ENCODE data around the gene LTO1. TPM values are rescaled to one million over a fixed set of nuclear protein-coding genes. Genes with fewer than 3 reads are reported as not detected.

Gene LTO1
- total and polyA plus RNA-seq, 8 donors, result 18.0 to 45.3 (median 28.7) TPM

DNA sequence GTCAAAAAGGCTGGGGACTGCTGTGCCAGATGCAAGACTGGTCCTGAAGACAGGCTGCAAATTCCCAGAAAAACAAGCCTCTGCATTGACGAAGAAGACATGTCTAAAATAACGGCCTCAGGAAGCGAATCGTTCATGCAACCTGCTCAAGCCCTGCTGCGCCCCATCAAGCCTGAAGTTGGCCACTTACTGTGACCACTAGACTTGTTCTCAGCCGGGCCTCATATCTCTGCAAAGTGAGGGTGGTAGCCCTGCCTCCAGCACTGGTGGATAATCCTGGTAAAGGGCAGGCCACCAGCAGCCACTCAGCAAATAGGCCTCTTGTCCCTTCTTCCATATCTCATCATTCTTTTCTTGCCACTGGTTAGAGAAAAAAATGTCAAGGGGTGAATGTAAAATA is 11.8 kb downstream of the LTO1 start:
- H3K27ac ChIP-seq, result no peak overlapping the region
- DNase-seq, result peak in 1 of 4 donors; percentile 19
- no peak for ATAC-seq
- intact Hi-C loops (cut with DNase I), result no loop called here
- no peaks in the 10 kb centered on the region for H3K27me3 ChIP-seq
- TF ChIP-seq, protein P1, sequence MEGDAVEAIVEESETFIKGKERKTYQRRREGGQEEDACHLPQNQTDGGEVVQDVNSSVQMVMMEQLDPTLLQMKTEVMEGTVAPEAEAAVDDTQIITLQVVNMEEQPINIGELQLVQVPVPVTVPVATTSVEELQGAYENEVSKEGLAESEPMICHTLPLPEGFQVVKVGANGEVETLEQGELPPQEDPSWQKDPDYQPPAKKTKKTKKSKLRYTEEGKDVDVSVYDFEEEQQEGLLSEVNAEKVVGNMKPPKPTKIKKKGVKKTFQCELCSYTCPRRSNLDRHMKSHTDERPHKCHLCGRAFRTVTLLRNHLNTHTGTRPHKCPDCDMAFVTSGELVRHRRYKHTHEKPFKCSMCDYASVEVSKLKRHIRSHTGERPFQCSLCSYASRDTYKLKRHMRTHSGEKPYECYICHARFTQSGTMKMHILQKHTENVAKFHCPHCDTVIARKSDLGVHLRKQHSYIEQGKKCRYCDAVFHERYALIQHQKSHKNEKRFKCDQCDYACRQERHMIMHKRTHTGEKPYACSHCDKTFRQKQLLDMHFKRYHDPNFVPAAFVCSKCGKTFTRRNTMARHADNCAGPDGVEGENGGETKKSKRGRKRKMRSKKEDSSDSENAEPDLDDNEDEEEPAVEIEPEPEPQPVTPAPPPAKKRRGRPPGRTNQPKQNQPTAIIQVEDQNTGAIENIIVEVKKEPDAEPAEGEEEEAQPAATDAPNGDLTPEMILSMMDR (IDR thresholded peaks at IDR 0.05), result no peak
- H3K4me3 ChIP-seq, result no peak overlapping the region
- H3K4me1 ChIP-seq, result no peaks in the 10 kb centered on the region
- no peaks in the 10 kb centered on the region for H3K9me3 ChIP-seq
- peaks cover 0 to 51% of the 10 kb centered on the region in 2 donors for H3K36me3 ChIP-seq

- TF ChIP-seq, protein P1 (IDR thresholded peaks at IDR 0.05), result no peak
- peaks cover 0 to 49% of the 10 kb centered on the region in 2 donors for H3K36me3 ChIP-seq
- no peak for ATAC-seq
- DNase-seq, result peak in 1 of 4 donors; percentile 47
- intact Hi-C loops (cut with DNase I), result no loop called here
- no peaks in the 10 kb centered on the region for H3K27me3 ChIP-seq
- H3K27ac ChIP-seq, result no peak overlapping the region
- no peaks in the 10 kb centered on the region for H3K9me3 ChIP-seq
- H3K4me3 ChIP-seq, result no peak overlapping the region
- H3K4me1 ChIP-seq, result no peaks in the 10 kb centered on the region
These were observed 12.3 kb downstream of the LTO1 start for GRCh38 chr11:69662806-69663205.

DNA sequence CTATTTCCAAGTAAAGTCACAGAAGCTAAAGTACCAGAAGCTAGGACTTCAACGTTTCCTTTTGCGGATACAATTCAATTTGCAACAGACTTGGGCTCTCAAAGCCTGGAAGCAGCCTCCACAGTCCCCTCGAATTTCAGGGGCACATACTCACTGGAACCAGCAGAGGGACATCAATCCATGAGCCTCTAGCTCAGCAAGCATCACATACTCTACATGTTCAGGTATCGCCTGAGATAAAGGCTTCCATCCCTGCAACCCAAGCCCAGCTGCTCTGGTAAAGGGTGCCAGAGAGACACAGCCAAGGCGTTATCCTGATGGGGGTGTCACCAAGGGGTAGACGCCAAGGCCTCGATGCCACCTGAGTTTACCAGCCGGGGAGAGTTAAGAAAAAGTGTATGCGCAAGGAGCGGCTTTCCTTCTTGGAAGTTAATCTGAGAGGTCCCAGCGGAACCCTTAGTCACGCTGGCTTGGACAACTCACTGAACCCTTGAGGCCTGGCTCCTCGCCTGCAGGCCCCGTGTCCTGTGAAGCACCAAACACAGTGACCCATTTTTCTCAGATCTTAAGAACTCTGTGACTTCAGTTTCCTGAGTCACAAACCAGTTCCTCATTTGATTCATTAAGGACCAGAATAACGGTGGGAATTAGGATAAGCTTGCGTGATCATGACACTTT is 13.0 kb downstream of the LTO1 start:
- no peaks in the 10 kb centered on the region for H3K9me3 ChIP-seq
- DNase-seq, result peak in 1 of 4 donors; percentile 27
- ATAC-seq, result no peak
- peaks cover 0 to 43% of the 10 kb centered on the region in 2 donors for H3K36me3 ChIP-seq
- TF ChIP-seq, protein P1 (IDR thresholded peaks at IDR 0.05), result no peak
- H3K27ac ChIP-seq, result no peak overlapping the region
- no peaks in the 10 kb centered on the region for H3K4me1 ChIP-seq
- no peak overlapping the region for H3K4me3 ChIP-seq
- no peaks in the 10 kb centered on the region for H3K27me3 ChIP-seq
- intact Hi-C loops (cut with DNase I), result no loop called here

DNA sequence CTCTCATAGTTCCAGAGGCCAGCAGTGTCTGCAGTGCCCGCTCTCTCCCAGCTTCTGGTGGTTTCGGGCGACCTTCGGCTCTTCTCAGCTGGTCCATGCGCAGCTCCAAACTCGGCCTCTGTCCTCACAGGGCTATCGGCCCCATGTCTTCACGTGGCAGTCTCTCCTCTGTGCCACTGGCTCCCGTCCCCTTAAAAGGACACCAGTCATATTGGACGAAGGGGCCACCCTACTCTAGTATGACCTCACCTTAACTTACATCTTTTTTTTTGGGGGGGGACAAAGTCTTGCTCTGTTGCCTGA is 13.8 kb downstream of the LTO1 start:
- intact Hi-C loops (cut with DNase I), result no loop called here
- Histone ChIP-seq H3K27me3 (no peaks in the 10 kb centered on the region), H3K27ac (no peak overlapping the region), H3K4me3 (no peak overlapping the region), H3K4me1 (no peaks in the 10 kb centered on the region), H3K9me3 (no peaks in the 10 kb centered on the region), H3K36me3 (peaks cover 0 to 35% of the 10 kb centered on the region in 2 donors)
- peak in 1 of 4 donors; percentile 34 for DNase-seq
- no peak for ATAC-seq
- TF ChIP-seq, protein P1 (IDR thresholded peaks at IDR 0.05), result no peak

- TF ChIP-seq, protein P1 (IDR thresholded peaks at IDR 0.05), result no peak
- intact Hi-C loops (cut with DNase I), result no loop called here
- no peak for ATAC-seq
- H3K4me3 ChIP-seq, result no peak overlapping the region
- peak in 1 of 4 donors; percentile 13 for DNase-seq
- no peaks in the 10 kb centered on the region for H3K27me3 ChIP-seq
- H3K4me1 ChIP-seq, result no peaks in the 10 kb centered on the region
- no peak overlapping the region for H3K27ac ChIP-seq
- H3K36me3 ChIP-seq, result peaks cover 0 to 22% of the 10 kb centered on the region in 2 donors
- H3K9me3 ChIP-seq, result no peaks in the 10 kb centered on the region
These were observed 15.1 kb downstream of the LTO1 start for GRCh38 chr11:69660001-69660500.

All from left lung (tissue), 10 donors.